Thyroid gland (tissue), 4 donors: ENCODE measurements around the gene PTH1R. TPM values are rescaled to one million over a fixed set of nuclear protein-coding genes. Genes with fewer than 3 reads are reported as not detected.
A peak's percentile ranks its signal among the peaks of the same experiment; 100 is the strongest.

Source experiments
- DNase-seq, 2 donors: peaks; one replicate each; pipeline ENCODE4 v3.0.0-alpha.2; 2019
- H3K27ac ChIP-seq, 3 donors: fragments of 200-600 bp; sonication (generic); 1 replicate in 2 of 3; 2 replicates in 1 of 3; pipeline ENCODE4 v1.5.1; 2016 to 2019; ENCODE audit warnings: mild to moderate bottlenecking in 1 of 3, moderate library complexity in 1 of 3
- H3K27me3 ChIP-seq: fragments of 200-600 bp; sonication (generic); one replicate; pipeline ENCODE4 v1.5.1; 2019
- H3K36me3 ChIP-seq, 2 donors: fragments of 200-600 bp; sonication (generic); one replicate each; pipeline ENCODE4 v1.5.1; 2016 to 2019
- H3K4me1 ChIP-seq, 2 donors: fragments of 200-600 bp; sonication (generic); one replicate each; pipeline ENCODE4 v1.5.1; 2017 to 2019
- H3K4me3 ChIP-seq, 3 donors: fragments of 200-600 bp; sonication (generic); replicated peaks in 1 of 3; 1 replicate in 2 of 3; 2 replicates in 1 of 3; pipeline ENCODE4 v1.5.1; 2016; ENCODE audit warnings: mild to moderate bottlenecking in 1 of 3
- H3K9me3 ChIP-seq: fragments of 200-600 bp; sonication (generic); one replicate; pipeline ENCODE4 v1.5.1; 2017
- CTCF ChIP-seq, 6 experiments: fragments of 200-600 bp in 3 of 6; fragments of 450-650 bp in 3 of 6; sonication (generic) in 3 of 6; IDR thresholded peaks; one replicate each; pipeline ENCODE4 v1.5.1; 2016 to 2019; ENCODE audit warnings: antibody characterized with exemption in 6 of 6, mild to moderate bottlenecking in 2 of 6, inconsistent platforms in 1 of 6, moderate library complexity in 1 of 6
- POLR2A ChIP-seq, 2 donors: fragments of 450-650 bp; IDR thresholded peaks; one replicate each; pipeline ENCODE4 v1.6.1; 2017; ENCODE audit warnings: antibody characterized with exemption in 2 of 2, mild to moderate bottlenecking in 2 of 2, moderate library complexity in 1 of 2
- WGBS, 2 donors: methylation state at CpG; one replicate each; pipeline ENCODE4 v1.1.5; 2017; 5-methylcytosine and 5-hydroxymethylcytosine counted together
- intact Hi-C: fragments of 100-400 bp; cut with DNase I; formaldehyde crosslinking; loops from one replicate; pipeline ENCODE4 v1.15.1; 2023
- total RNA-seq, 4 donors: library from RNA; depleted of rRNA; stranded (reverse); fragments of >200 nt; gene quantifications; one replicate each; pipeline ENCODE4 v1.2.3, GENCODE V29; 2016

PTH1R gene
- total RNA-seq, 4 donors from 2014 or later, result 1.2 to 10.6 (median 4.4) TPM

DNA sequence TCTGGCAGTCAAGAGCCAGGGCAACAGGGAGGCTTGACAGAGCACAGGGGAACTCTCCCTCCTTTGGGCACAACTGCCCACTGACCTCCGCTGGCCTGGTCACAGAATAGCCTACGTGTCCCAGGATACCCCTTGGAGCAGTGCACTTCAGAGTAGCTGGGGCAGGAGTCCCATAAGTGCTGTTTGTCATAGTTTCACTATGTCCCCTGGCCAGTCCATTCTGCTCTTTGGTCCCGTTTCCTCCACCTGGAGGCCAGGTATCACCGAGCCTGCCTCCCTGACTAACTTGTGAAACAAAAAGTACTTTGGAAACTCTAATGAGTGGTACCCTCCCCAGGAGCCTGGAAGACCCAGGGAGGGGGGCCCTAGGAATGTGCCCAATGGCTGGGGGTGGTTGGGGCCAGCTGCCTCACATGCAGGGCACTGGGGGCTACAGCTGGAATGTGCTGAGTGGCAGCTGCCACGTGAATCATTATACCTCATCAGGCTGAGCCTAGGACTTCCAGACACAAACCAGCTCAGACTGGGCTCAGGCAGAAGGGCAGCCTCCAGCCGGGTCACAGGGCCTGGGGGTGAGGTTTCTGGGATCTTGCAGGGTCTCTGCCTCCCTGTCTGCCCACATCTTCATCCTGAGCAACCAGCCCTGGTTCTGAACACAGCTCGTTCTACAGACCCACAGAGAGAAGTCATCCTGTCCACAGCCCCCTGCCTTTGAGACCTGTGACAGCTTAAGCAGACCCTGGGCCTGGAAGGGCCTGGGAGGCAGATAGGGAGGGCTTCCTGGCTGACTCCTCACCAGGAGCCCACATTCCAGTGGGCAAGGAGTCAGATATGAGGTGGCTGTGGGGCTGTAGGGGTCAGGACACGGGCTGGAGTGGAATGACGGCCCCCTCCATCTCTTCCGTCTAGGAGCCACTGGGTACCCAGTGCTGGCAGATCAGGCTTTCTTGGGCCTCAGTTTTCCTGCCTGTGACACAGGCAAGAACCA is 914 bp upstream of the PTH1R start:
- 94 to 95% methylated on average over 10 of the region's 10 CpGs for WGBS, 2 donors
- Histone ChIP-seq H3K9me3 (no peaks in the 10 kb centered on the region), H3K36me3 (no peaks in the 10 kb centered on the region), H3K4me3 (no peak overlapping the region), H3K27me3 (no peaks in the 10 kb centered on the region), H3K4me1 (peaks cover 25 to 51% of the 10 kb centered on the region in 2 donors), H3K27ac (no peak overlapping the region)
- DNase-seq, result no peak
- TF ChIP-seq POLR2A (IDR thresholded peaks at IDR 0.05) (no peak), CTCF (IDR thresholded peaks at IDR 0.05) (no peak)
- intact Hi-C loops, result no loop called here

- H3K36me3 ChIP-seq, result no peaks in the 10 kb centered on the region
- intact Hi-C loops, result no loop called here
- no peak for DNase-seq
- H3K9me3 ChIP-seq, result no peaks in the 10 kb centered on the region
- H3K27ac ChIP-seq, result no peak overlapping the region
- 54 to 64% methylated on average over 2 of the region's 2 CpGs for WGBS, 2 donors
- no peak overlapping the region for H3K4me3 ChIP-seq
- no peak for TF ChIP-seq CTCF (IDR thresholded peaks at IDR 0.05)
- no peak for TF ChIP-seq POLR2A (IDR thresholded peaks at IDR 0.05)
- H3K4me1 ChIP-seq, result peaks cover 22 to 50% of the 10 kb centered on the region in 2 donors
- H3K27me3 ChIP-seq, result no peaks in the 10 kb centered on the region
Observed at GRCh38 chr3:46878781-46879436, 1.4 kb downstream of the PTH1R start.

- Histone ChIP-seq H3K4me3 (peak overlapping the region in 1 of 3 donors; percentile 40), H3K4me1 (peaks cover 10 to 36% of the 10 kb centered on the region in 2 donors), H3K27ac (peak overlapping the region in 1 of 3 donors; percentile 72), H3K36me3 (no peaks in the 10 kb centered on the region), H3K9me3 (no peaks in the 10 kb centered on the region), H3K27me3 (no peaks in the 10 kb centered on the region)
- WGBS, 2 donors, result 38 to 42% methylated on average over 26 to 29 of the region's 29 CpGs
- intact Hi-C loops, result no loop called here
- no peak for DNase-seq
- TF ChIP-seq POLR2A (IDR thresholded peaks at IDR 0.05) (no peak), CTCF (IDR thresholded peaks at IDR 0.05) (no peak)
Observed at GRCh38 chr3:46880884-46881595, 3.5 kb downstream of the PTH1R start.

DNA sequence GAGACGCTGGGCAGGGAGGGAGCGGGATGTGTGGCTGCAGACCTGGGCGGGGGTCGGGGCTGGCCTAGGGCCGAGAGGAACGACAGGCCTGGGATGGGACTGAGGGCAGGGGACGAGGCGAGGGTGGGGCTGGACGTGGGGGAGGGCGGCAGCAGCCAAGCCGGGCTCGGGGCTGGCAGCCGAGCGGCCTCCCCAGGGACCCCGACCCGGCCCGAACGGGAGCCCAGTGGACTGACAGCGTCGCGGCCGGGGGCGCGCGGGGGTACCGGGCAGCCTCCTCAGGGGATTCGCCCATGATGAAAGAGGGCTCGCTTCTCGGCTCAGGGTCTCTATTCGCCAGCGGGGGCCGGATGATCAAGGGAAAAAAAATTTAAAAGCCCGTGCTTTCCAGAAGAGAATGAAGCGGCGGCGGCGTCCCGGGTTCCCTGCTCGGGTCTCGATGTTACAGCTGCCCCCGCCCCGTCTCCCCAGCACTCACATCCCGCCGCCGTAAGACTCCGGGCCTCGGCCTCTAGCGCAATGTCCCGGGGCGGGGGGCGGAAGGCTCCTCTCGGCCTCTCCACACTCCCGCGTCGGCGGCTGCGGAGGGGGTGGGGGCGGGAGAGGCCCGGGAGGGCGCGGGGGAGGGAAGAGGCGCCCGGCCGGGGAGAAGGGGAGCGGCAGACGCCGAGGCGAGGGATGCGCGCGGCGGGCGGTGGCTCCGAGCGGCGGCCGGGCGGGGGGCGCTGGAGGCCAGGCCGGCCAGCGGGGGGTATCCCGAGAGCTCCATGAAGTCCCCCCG is 4.3 kb downstream of the PTH1R start:
- Histone ChIP-seq H3K27ac (peak overlapping the region in 1 of 3 donors; percentile 72), H3K9me3 (no peaks in the 10 kb centered on the region), H3K4me3 (peak overlapping the region in 2 of 3 donors; percentile 10 to 40), H3K36me3 (no peaks in the 10 kb centered on the region), H3K27me3 (no peaks in the 10 kb centered on the region), H3K4me1 (peaks cover 10 to 36% of the 10 kb centered on the region in 2 donors)
- intact Hi-C loops, result no loop called here
- no peak for TF ChIP-seq POLR2A (IDR thresholded peaks at IDR 0.05)
- TF ChIP-seq CTCF (IDR thresholded peaks at IDR 0.05), result no peak
- 2 to 3% methylated on average over 28 to 39 of the region's 83 CpGs for WGBS, 2 donors
- DNase-seq, result no peak
